CD8-positive, alpha-beta memory T cell (primary cell): Measurements from ENCODE around the gene MARCHF10. TPM values are rescaled to one million over a fixed set of nuclear protein-coding genes. Genes with fewer than 3 reads are reported as not detected.

Experiments used
- CTCF ChIA-PET: fragments of 350-600 bp; sonication (Branson Sonifier 250); formaldehyde crosslinking; loops from one replicate; lab custom pipeline; 2021; ENCODE audit warnings: antibody characterized with exemption; lab: Charles Lee
- POLR2A ChIA-PET: fragments of 350-600 bp; sonication (Branson Sonifier 250); formaldehyde crosslinking; loops from one replicate; lab custom pipeline; 2021; ENCODE audit warnings: antibody characterized with exemption; lab: Charles Lee
- DNase-seq, 5 donors: peaks; one replicate each; pipeline versions ENCODE4 v3.0.0 to v3.0.0-alpha.2; 2020 to 2022; ENCODE audit warnings: mixed read lengths in 1 of 5
- H3K27ac ChIP-seq: one replicate; pipeline ENCODE4 v1.7.0; 2013; ENCODE audit warnings: low read depth, mild to moderate bottlenecking, low read length, moderate library complexity
- H3K27me3 ChIP-seq: 2 replicates; pipeline ENCODE4 v1.7.0; 2013; ENCODE audit warnings: low read length, mild to moderate bottlenecking; ENCODE audit not compliant: insufficient read depth, poor library complexity, severe bottlenecking
- H3K36me3 ChIP-seq: 2 replicates; pipeline ENCODE4 v1.7.0; 2013; ENCODE audit warnings: mild to moderate bottlenecking, low read length, moderate library complexity; ENCODE audit not compliant: insufficient read depth
- H3K4me1 ChIP-seq: 2 replicates; pipeline ENCODE4 v1.7.0; 2013; ENCODE audit warnings: mild to moderate bottlenecking, low read length, moderate library complexity; ENCODE audit not compliant: insufficient read depth
- H3K4me3 ChIP-seq: 2 replicates; pipeline ENCODE4 v1.7.0; 2013; ENCODE audit warnings: mild to moderate bottlenecking, low read length
- H3K9me3 ChIP-seq: 2 replicates; pipeline ENCODE4 v1.7.0; 2013; ENCODE audit warnings: mild to moderate bottlenecking, low read length
- H3K27ac Mint-ChIP-seq, 8 donors: one replicate each; pipeline ENCODE4 v1.8.0; 2020 to 2021; ENCODE audit warnings: mixed read lengths in 8 of 8, mild to moderate bottlenecking in 6 of 8, inconsistent platforms in 3 of 8, moderate library complexity in 3 of 8
- H3K27me3 Mint-ChIP-seq, 2 donors: one replicate each; pipeline ENCODE4 v1.8.0; 2020 to 2021; ENCODE audit warnings: mixed read lengths in 2 of 2, mild to moderate bottlenecking in 1 of 2, moderate library complexity in 1 of 2
- H3K36me3 Mint-ChIP-seq, 3 donors: one replicate each; pipeline ENCODE4 v1.8.0; 2020 to 2021; ENCODE audit warnings: mixed read lengths in 3 of 3, inconsistent platforms in 1 of 3, mild to moderate bottlenecking in 1 of 3
- H3K4me1 Mint-ChIP-seq, 3 donors: one replicate each; pipeline ENCODE4 v1.8.0; 2020 to 2021; ENCODE audit warnings: mixed read lengths in 3 of 3, inconsistent platforms in 1 of 3, mild to moderate bottlenecking in 1 of 3
- H3K4me3 Mint-ChIP-seq, 7 donors: one replicate each; pipeline ENCODE4 v1.8.0; 2020 to 2021; ENCODE audit warnings: mixed read lengths in 7 of 7, mild to moderate bottlenecking in 6 of 7, moderate library complexity in 4 of 7, inconsistent platforms in 2 of 7
- H3K9me3 Mint-ChIP-seq, 5 donors: one replicate each; pipeline ENCODE4 v1.8.0; 2020 to 2022; ENCODE audit warnings: mixed read lengths in 5 of 5, mild to moderate bottlenecking in 3 of 5, moderate library complexity in 2 of 5, inconsistent platforms in 1 of 5
- polyA plus RNA-seq: library from polyadenylated mRNA; unstranded; fragments of 300-500 nt; fragmentation: Illumina TruSeq; gene quantifications from one replicate; pipeline ENCODE4 v1.2.3, GENCODE V29; 2021
- total RNA-seq, 2 experiments: library from RNA; stranded (reverse); gene quantifications; one replicate each; pipeline ENCODE4 v1.2.3, GENCODE V29; 2021

The MARCHF10 gene
- total and polyA plus RNA-seq, 3 experiments from 2014 or later = 0.86 TPM; not detected in 2

DNA sequence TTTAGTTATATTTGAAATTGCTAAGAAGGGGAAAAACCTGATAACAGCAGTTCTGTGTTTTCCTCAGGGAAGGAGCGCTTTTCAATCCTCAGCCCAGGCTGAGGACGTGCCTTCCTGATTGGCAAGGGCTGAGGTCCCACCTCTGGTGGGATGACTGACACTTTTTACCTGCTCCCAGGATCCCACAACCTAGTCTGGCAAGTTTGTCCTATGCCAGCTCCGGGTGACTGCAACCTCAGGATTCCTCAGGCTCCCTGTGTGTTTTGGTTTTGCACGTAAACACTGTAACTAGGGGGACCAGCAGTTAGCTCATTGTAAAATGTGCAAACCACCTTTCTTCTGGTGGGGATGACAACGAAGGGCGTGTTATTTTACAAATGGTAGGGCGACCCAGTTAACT, 7.5 kb downstream of the MARCHF10 start:
- peaks cover 23 to 62% of the 10 kb centered on the region in 2 donors for H3K27me3 Mint-ChIP-seq
- CTCF ChIA-PET = interaction anchor here (0.6 kb wide), 1 partner anchor 194 kb away, joined by 3 read pairs; no protein-coding TSS in a partner anchor

GRCh38 chr17:62797959-62798358, 10.2 kb downstream of the MARCHF10 start:
- CTCF ChIA-PET = no interaction called here
- H3K4me3 ChIP-seq = no peak overlapping the region
- POLR2A ChIA-PET = no interaction called here
- H3K9me3 Mint-ChIP-seq = peaks cover 0 to 12% (median 7%) of the 10 kb centered on the region in 5 donors
- no peak overlapping the region for H3K27ac ChIP-seq
- H3K36me3 ChIP-seq = no peaks in the 10 kb centered on the region
- no peaks in the 10 kb centered on the region for H3K27me3 ChIP-seq
- H3K4me3 Mint-ChIP-seq = no peak overlapping the region
- peaks cover 11 to 18% (median 17%) of the 10 kb centered on the region in 3 donors for H3K4me1 Mint-ChIP-seq
- H3K4me1 ChIP-seq = no peaks in the 10 kb centered on the region
- no peak for DNase-seq
- peaks cover 12 to 40% of the 10 kb centered on the region in 2 donors for H3K27me3 Mint-ChIP-seq
- no peaks in the 10 kb centered on the region for H3K9me3 ChIP-seq
- H3K27ac Mint-ChIP-seq = no peak overlapping the region
- H3K36me3 Mint-ChIP-seq = peaks cover 0 to 8% (median 0%) of the 10 kb centered on the region in 3 donors

More for the DNA sequence above, 7.5 kb downstream of the MARCHF10 start:
- no peak for DNase-seq
- Histone ChIP-seq H3K27ac (no peak overlapping the region), H3K36me3 (no peaks in the 10 kb centered on the region), H3K9me3 (no peaks in the 10 kb centered on the region), H3K27me3 (peaks cover 6% of the 10 kb centered on the region), H3K4me3 (no peak overlapping the region), H3K4me1 (no peaks in the 10 kb centered on the region)
- Mint-ChIP-seq H3K27ac (no peak overlapping the region), H3K4me3 (no peak overlapping the region), H3K4me1 (peaks cover 0 to 2% (median 2%) of the 10 kb centered on the region in 3 donors), H3K36me3 (peaks cover 0 to 8% (median 0%) of the 10 kb centered on the region in 3 donors), H3K9me3 (peaks cover 0 to 2% (median 0%) of the 10 kb centered on the region in 5 donors)
- POLR2A ChIA-PET = no interaction called here

DNA sequence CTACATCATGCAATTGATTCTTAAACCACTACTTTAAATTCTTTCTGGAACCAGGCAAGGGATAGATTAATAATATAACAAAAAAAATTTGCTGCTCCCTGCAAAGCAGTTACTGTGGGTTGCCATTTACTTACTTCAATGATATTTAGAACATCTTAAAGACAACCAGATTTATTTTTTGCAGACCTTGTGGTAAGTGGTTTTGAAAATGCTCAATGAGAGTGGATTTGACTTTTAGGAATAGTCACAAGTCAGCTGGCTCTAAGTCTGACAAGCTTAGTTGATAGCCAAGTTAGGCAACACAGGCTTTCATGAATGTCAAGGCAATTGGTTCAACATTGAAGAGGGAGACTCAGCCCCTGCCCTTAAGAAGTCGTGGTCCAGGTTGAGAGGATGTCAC, 11.8 kb downstream of the MARCHF10 start:
- no peaks in the 10 kb centered on the region for H3K36me3 ChIP-seq
- POLR2A ChIA-PET = no interaction called here
- H3K9me3 ChIP-seq = no peaks in the 10 kb centered on the region
- peaks cover 0 to 13% (median 5%) of the 10 kb centered on the region in 5 donors for H3K9me3 Mint-ChIP-seq
- CTCF ChIA-PET = interaction anchor here (0.8 kb wide), 1 partner anchor 15 kb away, joined by 3 read pairs; no protein-coding TSS in a partner anchor
- peak overlapping the region in 1 of 7 donors; percentile 6 for H3K4me3 Mint-ChIP-seq
- H3K4me1 ChIP-seq = no peaks in the 10 kb centered on the region
- H3K27ac ChIP-seq = no peak overlapping the region
- H3K4me3 ChIP-seq = no peak overlapping the region
- peaks cover 0 to 5% (median 0%) of the 10 kb centered on the region in 3 donors for H3K36me3 Mint-ChIP-seq
- DNase-seq = no peak
- H3K27ac Mint-ChIP-seq = no peak overlapping the region
- peaks cover 11 to 18% (median 17%) of the 10 kb centered on the region in 3 donors for H3K4me1 Mint-ChIP-seq
- no peaks in the 10 kb centered on the region for H3K27me3 ChIP-seq
- peaks cover 12 to 29% of the 10 kb centered on the region in 2 donors for H3K27me3 Mint-ChIP-seq

- no peak overlapping the region for H3K27ac ChIP-seq
- H3K9me3 ChIP-seq = no peaks in the 10 kb centered on the region
- Mint-ChIP-seq H3K27me3 (peaks cover 9 to 20% of the 10 kb centered on the region in 2 donors), H3K9me3 (peaks cover 0 to 13% (median 5%) of the 10 kb centered on the region in 5 donors), H3K27ac (peak overlapping the region in 7 of 8 donors; percentile 1 to 91 (median 38)), H3K4me3 (peak overlapping the region; percentile 22 to 78 (median 73)), H3K36me3 (peaks cover 0 to 5% (median 0%) of the 10 kb centered on the region in 3 donors), H3K4me1 (peaks cover 11 to 18% (median 17%) of the 10 kb centered on the region in 3 donors)
- no peak for DNase-seq
- POLR2A ChIA-PET = no interaction called here
- no peak overlapping the region for H3K4me3 ChIP-seq
- CTCF ChIA-PET = no interaction called here
- H3K4me1 ChIP-seq = no peaks in the 10 kb centered on the region
- no peaks in the 10 kb centered on the region for H3K36me3 ChIP-seq
- H3K27me3 ChIP-seq = no peaks in the 10 kb centered on the region
Measured at GRCh38 chr17:62794666-62794971, 13.5 kb downstream of the MARCHF10 start.

DNA sequence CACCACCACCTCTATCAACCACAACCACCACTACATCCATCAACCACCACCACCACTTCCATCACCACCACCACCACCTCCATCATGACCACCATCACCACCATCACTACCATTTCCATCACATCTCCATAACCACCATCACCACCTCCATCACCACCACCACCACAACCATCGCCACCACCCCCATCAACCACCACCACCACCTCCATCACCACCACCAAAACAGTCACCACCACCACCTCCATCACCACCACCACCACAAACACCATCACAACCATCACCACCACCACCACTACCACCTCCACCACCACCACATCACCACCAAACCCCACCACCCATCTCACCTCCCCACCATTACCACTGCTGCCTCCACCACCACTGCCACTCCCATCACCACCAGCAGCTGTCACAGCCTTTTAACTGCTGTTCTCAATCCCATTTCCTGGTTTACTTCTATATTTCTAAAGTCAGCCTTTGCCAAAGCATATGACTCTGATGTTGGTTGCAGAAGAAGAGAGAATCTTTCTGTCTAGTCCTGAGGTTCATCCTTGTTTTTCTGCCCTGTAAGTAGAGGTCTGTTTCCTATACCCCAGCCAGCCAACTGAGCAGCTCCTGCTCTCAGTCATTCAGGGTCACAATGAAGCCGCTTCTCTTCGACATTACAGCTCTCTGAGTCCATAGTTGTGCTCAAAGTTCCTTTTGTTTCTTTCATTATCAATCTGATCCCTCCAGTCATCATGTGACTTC, 14.0 kb downstream of the MARCHF10 start:
- peaks cover 0 to 2% (median 0%) of the 10 kb centered on the region in 3 donors for H3K36me3 Mint-ChIP-seq
- ChIA-PET POLR2A (no interaction called here), CTCF (no interaction called here)
- H3K9me3 ChIP-seq = no peaks in the 10 kb centered on the region
- no peaks in the 10 kb centered on the region for H3K36me3 ChIP-seq
- no peak overlapping the region for H3K27ac ChIP-seq
- no peaks in the 10 kb centered on the region for H3K27me3 ChIP-seq
- H3K4me3 Mint-ChIP-seq = peak overlapping the region; percentile 22 to 78 (median 73)
- peaks cover 0 to 13% (median 5%) of the 10 kb centered on the region in 5 donors for H3K9me3 Mint-ChIP-seq
- no peaks in the 10 kb centered on the region for H3K4me1 ChIP-seq
- H3K27ac Mint-ChIP-seq = peak overlapping the region in 7 of 8 donors; percentile 1 to 91 (median 38)
- no peak overlapping the region for H3K4me3 ChIP-seq
- peaks cover 9 to 18% of the 10 kb centered on the region in 2 donors for H3K27me3 Mint-ChIP-seq
- H3K4me1 Mint-ChIP-seq = peaks cover 11 to 18% (median 17%) of the 10 kb centered on the region in 3 donors
- DNase-seq = no peak

DNA sequence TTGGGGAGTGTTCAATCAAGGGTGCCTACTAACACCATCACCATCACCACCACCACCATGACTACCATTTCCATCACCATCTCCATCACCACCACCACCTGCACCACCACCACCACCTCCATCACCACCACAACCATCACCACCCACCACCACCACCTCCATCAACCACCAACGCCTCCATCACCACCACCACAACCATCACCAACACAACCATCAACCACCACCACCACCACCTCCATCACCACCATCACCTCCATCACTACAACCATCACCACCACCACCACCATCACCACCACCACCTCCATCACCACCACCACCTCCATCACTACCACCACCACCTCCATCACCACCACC, 15.7 kb downstream of the MARCHF10 start:
- POLR2A ChIA-PET = no interaction called here
- H3K27me3 ChIP-seq = no peaks in the 10 kb centered on the region
- Mint-ChIP-seq H3K4me3 (no peak overlapping the region), H3K9me3 (peaks cover 0 to 13% (median 5%) of the 10 kb centered on the region in 5 donors), H3K27me3 (peaks cover 2 to 7% of the 10 kb centered on the region in 2 donors), H3K36me3 (no peaks in the 10 kb centered on the region), H3K4me1 (peaks cover 11 to 18% (median 17%) of the 10 kb centered on the region in 3 donors), H3K27ac (peak overlapping the region in 1 of 8 donors; percentile 79)
- CTCF ChIA-PET = no interaction called here
- H3K9me3 ChIP-seq = no peaks in the 10 kb centered on the region
- no peak for DNase-seq
- no peak overlapping the region for H3K4me3 ChIP-seq
- no peaks in the 10 kb centered on the region for H3K36me3 ChIP-seq
- H3K27ac ChIP-seq = no peak overlapping the region
- no peaks in the 10 kb centered on the region for H3K4me1 ChIP-seq

DNA sequence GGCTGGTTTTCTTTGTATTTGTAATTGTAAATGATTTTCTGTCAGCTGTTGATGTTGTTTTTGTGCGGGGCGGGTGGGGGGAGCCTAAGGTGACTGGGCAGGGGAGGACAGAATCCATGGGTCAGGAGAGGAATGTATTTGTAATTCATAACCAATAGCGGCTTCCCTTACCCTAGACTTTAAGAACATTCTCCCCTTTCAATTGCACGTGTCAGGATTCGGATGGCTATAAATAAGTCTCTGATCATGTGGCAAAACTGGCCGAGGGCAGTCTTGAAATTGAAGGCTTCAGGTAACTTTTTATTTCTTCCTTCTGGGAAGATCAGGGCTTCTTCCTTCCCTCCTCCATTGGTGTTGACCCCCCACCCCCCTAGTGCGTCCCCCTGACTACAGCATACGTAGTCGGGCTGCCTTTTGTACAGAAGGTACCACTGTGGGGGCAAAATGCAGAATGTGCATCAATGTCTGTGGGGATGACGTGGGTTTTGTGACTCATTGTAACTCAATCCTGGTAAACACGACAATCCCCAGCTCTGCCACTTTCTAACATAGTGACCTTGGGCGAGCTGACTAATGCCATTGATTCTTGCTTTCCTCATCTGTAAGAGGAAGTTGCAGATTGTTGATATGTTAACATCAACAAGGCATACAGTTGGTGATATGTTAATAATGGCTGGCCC, 16.2 kb downstream of the MARCHF10 start:
- DNase-seq = no peak
- H3K27me3 ChIP-seq = no peaks in the 10 kb centered on the region
- H3K4me3 Mint-ChIP-seq = no peak overlapping the region
- no peaks in the 10 kb centered on the region for H3K9me3 ChIP-seq
- H3K4me3 ChIP-seq = no peak overlapping the region
- peaks cover 0 to 13% (median 5%) of the 10 kb centered on the region in 5 donors for H3K9me3 Mint-ChIP-seq
- no peaks in the 10 kb centered on the region for H3K36me3 ChIP-seq
- peaks cover 0 to 5% of the 10 kb centered on the region in 2 donors for H3K27me3 Mint-ChIP-seq
- peaks cover 11 to 18% (median 17%) of the 10 kb centered on the region in 3 donors for H3K4me1 Mint-ChIP-seq
- H3K27ac Mint-ChIP-seq = no peak overlapping the region
- no peak overlapping the region for H3K27ac ChIP-seq
- no peaks in the 10 kb centered on the region for H3K4me1 ChIP-seq
- CTCF ChIA-PET = no interaction called here
- H3K36me3 Mint-ChIP-seq = no peaks in the 10 kb centered on the region
- POLR2A ChIA-PET = no interaction called here

DNA sequence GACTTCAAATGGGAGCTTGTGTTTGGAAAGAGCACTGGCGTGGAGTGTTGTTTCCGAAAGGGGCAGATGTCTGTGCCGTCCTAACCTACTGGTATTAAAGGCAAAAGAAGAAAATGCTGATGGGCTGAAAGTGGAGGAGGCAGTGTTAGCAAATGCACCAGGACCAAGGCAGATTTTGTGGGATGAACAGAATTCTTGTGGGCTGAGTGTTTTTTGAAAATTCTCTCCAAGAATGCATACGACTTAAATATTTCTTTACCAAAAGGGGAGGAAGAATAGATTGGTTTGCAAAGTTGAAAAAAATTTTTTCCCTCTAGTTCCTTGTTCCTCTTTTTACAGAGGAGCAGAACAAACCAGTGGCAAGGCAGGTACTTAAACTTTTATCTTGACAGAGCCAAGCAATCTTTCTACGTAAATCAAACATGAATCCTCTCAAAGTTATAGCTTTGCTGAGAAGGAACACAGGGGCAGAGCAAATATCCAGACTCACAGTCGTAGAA, 16.8 kb downstream of the MARCHF10 start:
- Histone ChIP-seq H3K36me3 (no peaks in the 10 kb centered on the region), H3K4me1 (no peaks in the 10 kb centered on the region), H3K9me3 (no peaks in the 10 kb centered on the region), H3K4me3 (no peak overlapping the region), H3K27me3 (no peaks in the 10 kb centered on the region), H3K27ac (no peak overlapping the region)
- H3K27me3 Mint-ChIP-seq = peaks cover 0 to 5% of the 10 kb centered on the region in 2 donors
- peaks cover 0 to 13% (median 5%) of the 10 kb centered on the region in 5 donors for H3K9me3 Mint-ChIP-seq
- POLR2A ChIA-PET = no interaction called here
- no peaks in the 10 kb centered on the region for H3K36me3 Mint-ChIP-seq
- CTCF ChIA-PET = no interaction called here
- H3K4me3 Mint-ChIP-seq = no peak overlapping the region
- H3K4me1 Mint-ChIP-seq = peaks cover 11 to 18% (median 17%) of the 10 kb centered on the region in 3 donors
- DNase-seq = no peak
- H3K27ac Mint-ChIP-seq = no peak overlapping the region
